Stimulated activated naive CD8-positive, alpha-beta T cell treated with anti-CD3 and anti-CD28 coated beads, Interleukin-15, amount 100 ng/mL, for 72 hours (primary cell): ENCODE measurements around the gene LINC00237.

ENCODE experiments used
- ATAC-seq: fragments of 150-1000 bp; cut with Tn5 transposase; 2 replicates; pipeline ENCODE4 v1.10.0; 2021; ENCODE audit warnings: mild to moderate bottlenecking, moderate library complexity
- DNase-seq, 2 donors: peaks; one replicate each; pipeline ENCODE4 v3.0.0; 2021 to 2022
- H3K27ac Mint-ChIP-seq, 2 donors: one replicate each; pipeline ENCODE4 v1.8.0; 2022; ENCODE audit warnings: mild to moderate bottlenecking in 2 of 2, mixed read lengths in 2 of 2, moderate library complexity in 2 of 2
- H3K27me3 Mint-ChIP-seq: one replicate; pipeline ENCODE4 v1.8.0; 2022; ENCODE audit warnings: mixed read lengths
- H3K4me1 Mint-ChIP-seq: one replicate; pipeline ENCODE4 v1.8.0; 2022; ENCODE audit warnings: mild to moderate bottlenecking, mixed read lengths
- H3K4me3 Mint-ChIP-seq, 2 donors: one replicate each; pipeline ENCODE4 v1.8.0; 2022; ENCODE audit warnings: mild to moderate bottlenecking in 2 of 2, mixed read lengths in 2 of 2, moderate library complexity in 1 of 2
- H3K9me3 Mint-ChIP-seq, 2 donors: one replicate each; pipeline ENCODE4 v1.8.0; 2022; ENCODE audit warnings: mixed read lengths in 2 of 2

LINC00237 gene

DNA sequence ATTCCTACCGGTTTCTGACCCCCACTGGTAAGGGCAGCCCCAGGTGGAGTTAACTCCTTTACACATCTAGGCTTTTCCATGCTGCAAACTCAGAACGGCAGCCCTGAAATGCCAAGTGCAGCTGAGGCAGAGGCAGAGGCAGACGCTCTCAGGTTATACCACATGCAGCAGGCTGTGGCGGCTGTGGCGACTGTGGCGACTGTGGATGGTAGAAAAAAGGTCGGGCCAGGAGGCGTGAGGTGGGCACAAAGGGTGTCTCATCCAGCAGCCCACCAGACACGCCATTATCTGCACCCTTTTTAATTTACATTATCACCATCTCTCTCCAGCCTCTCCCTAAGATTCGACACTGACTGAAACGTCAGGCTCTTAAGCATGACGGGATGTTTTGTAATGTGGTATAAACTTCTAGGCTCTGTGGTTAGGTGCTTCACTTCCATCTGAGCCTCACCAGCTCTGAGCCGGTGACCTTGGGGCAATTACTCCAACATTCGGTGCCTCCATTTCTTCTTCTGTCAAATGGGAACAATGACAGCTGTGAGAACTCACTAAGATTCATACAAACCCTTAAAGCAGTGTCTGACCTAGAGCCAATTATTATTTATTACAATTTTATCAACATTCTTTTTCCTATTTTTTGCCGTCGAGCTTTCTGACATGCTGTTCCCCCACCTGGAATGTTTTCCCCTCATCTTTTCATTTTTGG, 27.9 kb upstream of the LINC00237 start:
- H3K4me1 Mint-ChIP-seq: peaks cover 5% of the 10 kb centered on the region
- no peak overlapping the region for H3K4me3 Mint-ChIP-seq
- peak overlapping the region in 1 of 2 donors; percentile 30 for H3K27ac Mint-ChIP-seq
- DNase-seq (no peak), ATAC-seq (no peak)
- H3K27me3 Mint-ChIP-seq: no peaks in the 10 kb centered on the region
- H3K9me3 Mint-ChIP-seq: no peaks in the 10 kb centered on the region

DNA sequence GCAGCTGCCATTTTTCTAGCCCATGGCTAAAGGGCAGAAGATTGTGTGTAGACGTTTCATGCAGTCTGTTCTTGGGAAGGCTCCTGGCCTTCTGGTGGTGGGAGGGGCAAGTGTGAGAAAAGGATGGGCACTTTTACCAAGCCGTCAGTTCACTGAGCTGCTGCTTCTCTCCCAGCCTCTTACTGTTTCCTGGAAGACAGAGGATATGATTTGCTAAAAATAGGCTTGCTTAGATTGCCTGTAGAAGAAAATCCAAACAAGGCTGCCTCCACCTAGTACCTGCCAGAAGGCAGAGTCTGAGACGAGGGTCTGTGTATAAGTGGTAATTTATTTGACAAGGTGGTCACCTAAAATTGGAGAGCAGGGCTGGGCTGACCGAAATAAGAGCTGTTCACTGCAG, 27.2 kb upstream of the LINC00237 start:
- H3K4me3 Mint-ChIP-seq: no peak overlapping the region
- ATAC-seq (no peak), DNase-seq (no peak)
- peaks cover 5% of the 10 kb centered on the region for H3K4me1 Mint-ChIP-seq
- no peaks in the 10 kb centered on the region for H3K9me3 Mint-ChIP-seq
- H3K27me3 Mint-ChIP-seq: no peaks in the 10 kb centered on the region
- H3K27ac Mint-ChIP-seq: peak overlapping the region; percentile 33 to 59

- DNase-seq (no peak), ATAC-seq (no peak)
- H3K4me3 Mint-ChIP-seq: no peak overlapping the region
- H3K27me3 Mint-ChIP-seq: no peaks in the 10 kb centered on the region
- H3K4me1 Mint-ChIP-seq: peaks cover 16% of the 10 kb centered on the region
- H3K27ac Mint-ChIP-seq: no peak overlapping the region
- H3K9me3 Mint-ChIP-seq: no peaks in the 10 kb centered on the region
Measured at GRCh38 chr20:21129861-21130260, 23.7 kb upstream of the LINC00237 start.

DNA sequence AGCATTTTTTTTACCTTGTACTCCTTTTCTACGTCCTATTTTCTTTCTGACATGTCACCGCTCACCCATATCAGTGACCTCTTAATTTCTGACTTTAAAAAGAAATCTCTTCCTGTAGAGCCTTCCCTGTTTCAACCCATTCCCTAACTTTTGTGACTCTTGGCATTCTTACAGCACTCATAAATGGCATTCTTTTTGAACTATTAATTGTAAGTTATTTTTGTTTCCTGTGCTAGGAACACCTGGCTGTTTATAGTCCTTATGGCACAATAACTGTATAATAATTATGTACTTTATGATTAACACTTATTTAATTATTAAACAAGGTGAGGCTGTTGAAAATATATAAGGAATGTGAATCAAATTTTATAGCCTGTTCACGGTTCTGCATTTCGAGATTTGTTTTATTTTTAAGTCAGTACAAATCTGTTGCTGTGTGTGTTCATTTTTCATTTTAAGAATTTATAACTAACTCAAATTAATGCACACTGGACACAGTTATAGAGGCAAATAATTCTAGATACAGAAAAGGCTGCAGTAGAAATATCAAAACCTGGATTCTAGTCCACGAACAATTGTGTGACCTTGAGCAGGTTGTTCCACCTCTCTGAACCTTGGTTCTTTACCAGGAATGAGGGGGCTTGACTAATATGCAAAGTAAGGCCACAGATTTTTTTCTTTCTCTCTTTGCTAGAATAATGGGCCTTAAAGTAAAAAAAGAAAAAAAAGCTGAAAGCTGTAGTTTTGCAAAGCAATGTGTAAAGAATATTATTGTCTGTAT, 21.2 kb upstream of the LINC00237 start:
- no peaks in the 10 kb centered on the region for H3K27me3 Mint-ChIP-seq
- peak overlapping the region; percentile 44 to 88 for H3K4me3 Mint-ChIP-seq
- no peak for ATAC-seq
- H3K9me3 Mint-ChIP-seq: no peaks in the 10 kb centered on the region
- DNase-seq: no peak
- H3K4me1 Mint-ChIP-seq: peaks cover 16% of the 10 kb centered on the region
- no peak overlapping the region for H3K27ac Mint-ChIP-seq

DNA sequence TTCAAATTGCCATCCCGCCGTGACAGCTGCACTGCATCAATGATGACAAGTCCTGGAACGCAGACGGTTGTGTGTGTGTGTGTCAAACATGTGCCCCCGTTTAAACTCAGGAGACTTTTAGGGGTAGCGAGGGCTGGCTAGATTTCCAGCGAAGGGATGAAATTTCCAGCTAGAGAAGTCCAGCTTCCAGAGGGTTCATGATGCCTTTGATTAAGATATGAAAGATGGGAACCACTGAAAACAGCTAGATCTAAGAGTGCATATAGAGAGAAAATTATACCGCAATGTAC, 20.4 kb upstream of the LINC00237 start:
- peaks cover 5% of the 10 kb centered on the region for H3K27me3 Mint-ChIP-seq
- peak overlapping the region; percentile 96 to 98 for H3K27ac Mint-ChIP-seq
- H3K4me1 Mint-ChIP-seq: peaks cover 16% of the 10 kb centered on the region
- DNase-seq (no peak), ATAC-seq (no peak)
- H3K9me3 Mint-ChIP-seq: no peaks in the 10 kb centered on the region
- peak overlapping the region; percentile 88 to 99 for H3K4me3 Mint-ChIP-seq

DNA sequence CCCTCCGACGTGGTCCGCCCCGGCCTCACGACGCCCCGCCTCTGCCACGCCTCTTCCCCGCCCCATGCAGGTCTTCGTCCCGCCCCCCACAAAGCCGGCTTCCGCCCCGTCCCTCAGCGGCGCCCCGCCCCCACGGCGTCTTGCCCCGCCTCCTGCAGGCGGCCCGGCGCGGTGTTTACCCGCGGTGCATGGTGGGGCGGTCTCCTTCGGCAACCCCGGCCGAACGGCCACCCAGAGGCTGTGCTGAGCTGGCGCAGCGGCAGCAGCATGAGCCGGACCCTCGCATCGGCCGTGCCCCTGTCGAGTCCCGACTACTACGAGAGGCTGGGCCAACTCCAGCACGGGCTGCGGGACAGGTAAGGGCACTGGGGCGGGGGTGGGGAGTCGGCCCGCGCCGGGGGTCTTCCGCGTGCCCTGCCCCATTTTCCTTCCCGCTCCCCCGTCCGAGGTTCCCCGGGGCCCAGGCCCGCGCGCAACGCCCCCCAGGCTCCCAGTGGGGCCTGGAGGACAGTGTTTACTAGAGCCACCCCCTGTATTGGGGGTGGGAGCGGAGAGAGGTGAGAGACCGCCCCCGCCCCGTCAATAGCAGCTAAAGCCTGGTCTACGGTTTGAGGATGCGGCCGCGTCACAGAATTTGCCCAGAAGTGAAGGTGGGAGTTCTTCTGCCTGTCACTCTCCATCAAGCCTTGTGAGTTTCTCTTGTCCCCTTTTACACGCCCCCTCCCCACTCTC, 19.9 kb upstream of the LINC00237 start, which contains the start of gene KIZ:
Gene KIZ (plus strand): TSS at position 234 of the 732 bp plus-strand sequence. CDS start 34 bp downstream, at position 268.
- no peaks in the 10 kb centered on the region for H3K9me3 Mint-ChIP-seq
- H3K27ac Mint-ChIP-seq: peak within 1 kb of the TSS; percentile 96 to 98
- peak within 1 kb of the TSS; percentile 88 to 99 for H3K4me3 Mint-ChIP-seq

DNA sequence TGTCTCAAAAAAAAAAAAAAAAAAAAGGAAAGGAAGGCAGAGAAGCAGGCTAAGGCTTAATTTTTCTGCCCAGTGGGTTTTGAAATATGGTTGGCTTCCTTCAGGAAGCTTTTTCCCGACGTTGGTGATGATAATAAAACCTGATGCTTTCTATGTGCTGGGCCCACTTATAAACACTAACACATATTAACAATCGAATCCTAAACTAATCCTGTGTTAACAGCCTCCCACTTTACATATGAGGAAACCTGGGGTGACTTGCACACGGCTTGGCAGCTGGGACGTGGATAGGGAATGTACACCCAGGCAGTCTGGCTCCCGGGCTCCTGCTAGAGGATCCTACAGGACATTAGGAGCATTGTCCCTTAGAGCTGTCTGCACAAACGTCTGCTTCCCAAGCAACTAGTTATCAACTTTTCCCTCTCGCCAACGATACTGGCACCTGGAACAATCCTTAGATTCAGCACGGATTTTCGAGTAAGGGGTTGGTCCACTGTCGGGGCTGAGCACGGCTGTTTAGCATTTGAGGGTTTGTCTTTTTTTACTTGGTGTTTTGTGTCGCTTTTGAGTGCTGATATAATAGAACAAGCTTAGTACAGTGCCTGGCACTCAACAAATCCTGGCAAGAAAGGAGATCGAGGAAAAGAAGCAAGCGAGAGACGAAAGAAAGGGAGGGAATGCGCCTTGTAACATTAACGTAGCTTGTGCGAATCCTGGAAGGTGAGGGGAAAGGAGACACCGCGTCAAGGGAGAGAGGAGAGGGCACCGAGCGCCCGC, 19.1 kb upstream of the LINC00237 start:
- peak; percentile 36 for ATAC-seq
- Mint-ChIP-seq H3K27ac (peak overlapping the region in 1 of 2 donors; percentile 1), H3K9me3 (no peaks in the 10 kb centered on the region), H3K4me1 (peaks cover 16% of the 10 kb centered on the region), H3K27me3 (peaks cover 7% of the 10 kb centered on the region), H3K4me3 (peak overlapping the region; percentile 88 to 99)
- DNase-seq: no peak

More for the DNA sequence above, 19.9 kb upstream of the LINC00237 start, which contains the start of gene KIZ:
- peaks cover 7% of the 10 kb centered on the region for H3K27me3 Mint-ChIP-seq
- ATAC-seq (peak; percentile 98), DNase-seq (peak; percentile 97 to 99)
- peaks cover 16% of the 10 kb centered on the region for H3K4me1 Mint-ChIP-seq

DNA sequence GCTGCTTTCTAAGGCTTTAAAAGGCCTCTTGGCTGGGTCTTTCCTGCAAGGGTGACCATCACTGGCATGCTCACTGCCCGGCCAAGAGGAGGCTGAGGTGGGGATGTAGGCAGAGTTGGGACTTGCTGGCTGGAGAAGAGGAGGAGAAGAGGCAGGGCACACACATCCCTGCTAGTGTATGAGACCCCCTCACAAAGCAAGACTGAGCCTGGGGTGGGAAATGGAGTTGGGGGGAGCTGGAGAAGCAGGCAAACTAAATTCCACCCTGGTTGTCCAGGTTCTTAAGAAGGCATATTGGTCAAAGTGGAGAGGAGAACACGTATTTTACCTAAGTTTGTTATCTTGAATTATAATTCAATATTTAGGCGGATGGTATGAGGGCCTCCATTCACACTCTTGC, 18.0 kb upstream of the LINC00237 start:
- ATAC-seq (no peak), DNase-seq (no peak)
- H3K9me3 Mint-ChIP-seq: no peaks in the 10 kb centered on the region
- no peak overlapping the region for H3K27ac Mint-ChIP-seq
- H3K27me3 Mint-ChIP-seq: peaks cover 7% of the 10 kb centered on the region
- H3K4me3 Mint-ChIP-seq: no peak overlapping the region
- H3K4me1 Mint-ChIP-seq: peaks cover 11% of the 10 kb centered on the region

- H3K27me3 Mint-ChIP-seq: peaks cover 35% of the 10 kb centered on the region
- no peak overlapping the region for H3K4me3 Mint-ChIP-seq
- H3K4me1 Mint-ChIP-seq: peaks cover 6% of the 10 kb centered on the region
- ATAC-seq (no peak), DNase-seq (no peak)
- no peaks in the 10 kb centered on the region for H3K9me3 Mint-ChIP-seq
- no peak overlapping the region for H3K27ac Mint-ChIP-seq
Measured at GRCh38 chr20:21118782-21119181, 12.6 kb upstream of the LINC00237 start.

GRCh38 chr20:21118138-21118537, 12.0 kb upstream of the LINC00237 start:
- Mint-ChIP-seq H3K27me3 (peaks cover 42% of the 10 kb centered on the region), H3K4me1 (peaks cover 6% of the 10 kb centered on the region), H3K9me3 (no peaks in the 10 kb centered on the region), H3K4me3 (no peak overlapping the region), H3K27ac (no peak overlapping the region)
- DNase-seq (no peak), ATAC-seq (no peak)

- ATAC-seq (no peak), DNase-seq (no peak)
- no peaks in the 10 kb centered on the region for H3K9me3 Mint-ChIP-seq
- H3K27me3 Mint-ChIP-seq: peaks cover 45% of the 10 kb centered on the region
- peak overlapping the region in 1 of 2 donors; percentile 54 for H3K27ac Mint-ChIP-seq
- H3K4me1 Mint-ChIP-seq: peaks cover 6% of the 10 kb centered on the region
- H3K4me3 Mint-ChIP-seq: no peak overlapping the region
Measured at GRCh38 chr20:21117521-21117920, 11.4 kb upstream of the LINC00237 start.

DNA sequence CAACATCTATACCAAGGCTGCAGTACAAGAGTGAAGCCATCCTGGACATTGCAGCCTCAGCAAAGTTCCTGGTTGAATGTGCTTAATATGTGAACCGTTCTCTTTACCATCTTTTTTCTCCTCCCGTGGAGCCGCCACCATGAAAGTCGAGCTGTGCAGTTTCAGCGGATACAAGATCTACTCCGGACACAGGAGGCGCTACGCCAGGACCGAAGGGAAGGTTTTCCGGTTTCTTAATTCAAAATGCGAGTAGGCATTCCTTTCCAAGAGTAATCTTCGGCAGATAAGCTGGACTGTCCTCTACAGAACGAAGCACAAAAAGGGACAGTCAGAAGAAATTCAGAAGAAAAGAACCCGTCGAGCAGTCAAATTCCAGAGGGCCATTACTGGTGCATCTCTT, 8.4 kb upstream of the LINC00237 start:
- H3K4me3 Mint-ChIP-seq: no peak overlapping the region
- H3K27ac Mint-ChIP-seq: no peak overlapping the region
- H3K9me3 Mint-ChIP-seq: no peaks in the 10 kb centered on the region
- peaks cover 61% of the 10 kb centered on the region for H3K27me3 Mint-ChIP-seq
- DNase-seq (no peak), ATAC-seq (no peak)
- peaks cover 6% of the 10 kb centered on the region for H3K4me1 Mint-ChIP-seq

GRCh38 chr20:21113697-21114096, 7.5 kb upstream of the LINC00237 start:
- Mint-ChIP-seq H3K9me3 (no peaks in the 10 kb centered on the region), H3K4me3 (no peak overlapping the region), H3K4me1 (peaks cover 6% of the 10 kb centered on the region), H3K27me3 (peaks cover 61% of the 10 kb centered on the region), H3K27ac (no peak overlapping the region)
- DNase-seq (no peak), ATAC-seq (no peak)

- Mint-ChIP-seq H3K4me1 (peaks cover 2% of the 10 kb centered on the region), H3K9me3 (no peaks in the 10 kb centered on the region), H3K27me3 (peaks cover 66% of the 10 kb centered on the region), H3K27ac (no peak overlapping the region), H3K4me3 (no peak overlapping the region)
- no peak for DNase-seq
- no peak for ATAC-seq
Measured at GRCh38 chr20:21111416-21111815, 5.3 kb upstream of the LINC00237 start.

- H3K9me3 Mint-ChIP-seq: no peaks in the 10 kb centered on the region
- peaks cover 8% of the 10 kb centered on the region for H3K4me1 Mint-ChIP-seq
- ATAC-seq (no peak), DNase-seq (no peak)
- no peak overlapping the region for H3K4me3 Mint-ChIP-seq
- no peak overlapping the region for H3K27ac Mint-ChIP-seq
- H3K27me3 Mint-ChIP-seq: peaks cover 72% of the 10 kb centered on the region
Measured at GRCh38 chr20:21110811-21111210, 4.7 kb upstream of the LINC00237 start.
